ENCODE measurements around the gene MTAP.
"Not testable (repeated sequence)": the region's sequence is repeated elsewhere in the genome, so short reads cannot be mapped to it uniquely, and the experiment has no call there.

MTAP gene

DNA sequence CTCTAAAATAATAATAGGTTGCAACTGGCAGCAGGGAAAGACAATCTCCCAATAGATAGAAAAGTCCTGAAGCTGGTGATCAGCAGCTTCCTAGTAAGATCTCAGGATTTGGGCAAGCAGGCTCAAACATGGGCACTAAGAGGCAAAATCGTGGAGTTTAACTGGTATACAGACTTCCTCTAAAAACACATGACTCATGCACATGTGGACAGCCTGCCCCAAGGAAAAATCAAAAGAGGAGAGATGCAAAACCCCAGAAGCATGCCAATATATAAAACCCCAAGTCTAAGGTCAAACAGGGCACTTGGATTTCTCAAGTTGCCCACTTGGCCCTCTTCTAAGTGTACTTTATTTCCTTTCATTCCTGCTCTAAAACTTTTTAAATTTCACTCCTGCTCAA lies 129.0 kb downstream of the MTAP start:
- no peak for DNase-seq

DNA sequence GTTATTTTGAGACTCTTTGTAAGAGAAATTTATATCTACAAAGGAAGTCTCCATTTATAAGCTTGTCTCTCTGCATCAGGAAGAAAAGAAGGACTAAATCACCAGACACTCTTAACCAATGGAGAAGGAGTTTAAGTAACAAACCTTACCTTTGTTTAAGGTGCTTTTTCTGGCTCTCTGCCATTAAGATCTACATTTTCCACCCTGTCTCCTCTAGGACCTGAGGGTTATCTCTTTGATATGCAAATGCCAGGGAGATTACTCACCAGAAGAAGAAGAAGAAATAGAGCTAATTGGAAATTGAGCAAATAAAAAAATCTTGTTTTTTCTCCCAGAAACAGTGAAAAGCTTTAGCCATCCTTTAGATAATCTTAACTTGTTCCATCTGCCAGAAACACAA lies 130.8 kb downstream of the MTAP start:
- no peak for DNase-seq

- no peak for DNase-seq
Measured at GRCh38 chr9:21933865-21934264, 131.4 kb downstream of the MTAP start.

- no peak for DNase-seq
Measured at GRCh38 chr9:21935631-21936030, 133.2 kb downstream of the MTAP start.

DNA sequence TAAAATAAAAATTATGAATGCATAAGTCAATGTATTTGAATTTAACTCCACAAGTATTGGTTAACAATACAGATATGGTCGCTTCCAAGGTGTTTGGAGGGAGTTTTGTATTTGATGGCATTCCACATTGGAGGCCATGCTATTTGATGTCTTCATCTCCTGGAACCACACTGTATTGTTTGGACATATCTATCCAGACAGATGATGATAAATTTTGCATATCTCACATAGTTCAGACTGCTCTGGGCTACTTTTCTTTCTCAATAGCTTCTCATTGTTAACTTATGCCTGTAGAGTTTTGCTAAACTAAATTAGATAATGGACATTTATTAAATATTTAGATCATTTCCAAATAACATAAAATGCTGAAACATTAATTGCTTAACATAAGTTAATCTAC lies 133.7 kb downstream of the MTAP start:
- no peak for DNase-seq

DNA sequence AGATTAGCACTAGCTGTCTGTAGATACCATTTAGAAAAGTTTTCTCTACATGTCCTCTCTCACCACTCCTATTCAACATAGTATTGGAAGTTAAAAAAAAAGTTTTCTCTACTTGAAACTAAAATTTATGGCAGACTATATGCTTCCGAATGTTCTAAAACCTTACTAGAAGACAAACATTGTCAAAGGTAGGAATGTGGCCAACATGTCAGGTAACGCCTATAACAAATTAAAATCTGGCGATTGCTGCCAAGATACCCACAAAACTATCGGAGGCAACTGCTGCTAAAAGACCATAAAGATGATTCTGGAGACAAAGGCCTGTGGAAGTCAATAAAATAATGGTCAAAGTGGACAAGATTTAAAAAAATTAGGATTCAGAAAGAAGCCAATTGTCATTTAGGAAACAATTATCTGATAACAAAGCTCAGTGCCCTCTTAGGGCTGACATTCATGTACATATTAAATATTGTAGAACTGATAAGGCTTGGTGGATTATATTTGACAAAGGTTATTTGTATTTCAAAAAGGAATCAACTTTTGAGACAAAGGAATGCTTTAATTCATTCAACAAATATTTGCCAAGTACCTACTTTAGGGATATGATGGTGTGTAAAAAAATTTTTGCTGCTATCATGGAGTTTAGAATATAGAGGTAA lies 139.0 kb downstream of the MTAP start:
- DNase-seq, result no peak

DNA sequence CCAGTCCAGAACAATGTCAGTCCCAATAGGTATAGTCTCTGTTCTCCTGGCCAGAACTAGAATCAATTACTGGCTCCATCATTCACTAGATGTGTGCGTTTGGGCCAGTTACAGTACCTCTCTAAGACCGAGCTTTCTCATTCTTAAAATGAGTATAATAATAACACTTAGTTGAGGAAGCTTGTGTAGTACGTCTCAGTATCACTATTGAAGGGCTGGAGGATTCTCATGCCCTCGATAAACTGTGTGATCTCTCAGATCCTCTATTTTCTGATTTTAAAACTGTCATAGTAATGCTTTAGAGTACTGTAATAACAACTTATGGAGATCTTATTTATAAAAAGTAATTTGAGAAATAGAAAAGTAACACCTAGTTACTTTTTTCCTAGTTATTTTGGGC lies 141.0 kb downstream of the MTAP start:
- DNase-seq, result no peak

GRCh38 chr9:21945606-21946005 lies 143.2 kb downstream of the MTAP start:
- DNase-seq, result no peak

- no peak for DNase-seq
Measured at GRCh38 chr9:21958833-21959232, 156.4 kb downstream of the MTAP start.

GRCh38 chr9:21959268-21959667 lies 156.8 kb downstream of the MTAP start:
- not testable (repeated sequence) for DNase-seq

DNA sequence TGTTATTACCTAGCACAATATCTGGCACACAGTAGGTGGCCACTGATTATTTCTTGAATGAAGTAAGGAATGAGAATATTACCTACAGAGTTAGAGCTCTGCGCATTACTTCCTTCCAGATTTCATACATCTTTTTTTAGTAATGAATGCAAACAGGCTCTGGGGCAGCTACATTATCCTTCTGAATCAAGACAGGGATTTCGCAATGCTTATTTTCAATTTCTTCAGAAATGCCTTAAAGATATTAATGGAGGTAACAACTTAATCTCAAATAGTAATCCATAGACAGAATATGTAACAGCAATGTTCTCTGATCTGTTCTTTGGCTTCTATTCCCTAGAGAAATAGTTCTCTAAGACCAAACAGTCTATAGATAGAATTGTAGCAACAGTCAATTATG lies 159.1 kb downstream of the MTAP start:
- no peak for DNase-seq

- DNase-seq, result no peak
Measured at GRCh38 chr9:21964925-21965385, 162.5 kb downstream of the MTAP start.

GRCh38 chr9:21965401-21965951 lies 163.0 kb downstream of the MTAP start:
- no peak for DNase-seq

DNA sequence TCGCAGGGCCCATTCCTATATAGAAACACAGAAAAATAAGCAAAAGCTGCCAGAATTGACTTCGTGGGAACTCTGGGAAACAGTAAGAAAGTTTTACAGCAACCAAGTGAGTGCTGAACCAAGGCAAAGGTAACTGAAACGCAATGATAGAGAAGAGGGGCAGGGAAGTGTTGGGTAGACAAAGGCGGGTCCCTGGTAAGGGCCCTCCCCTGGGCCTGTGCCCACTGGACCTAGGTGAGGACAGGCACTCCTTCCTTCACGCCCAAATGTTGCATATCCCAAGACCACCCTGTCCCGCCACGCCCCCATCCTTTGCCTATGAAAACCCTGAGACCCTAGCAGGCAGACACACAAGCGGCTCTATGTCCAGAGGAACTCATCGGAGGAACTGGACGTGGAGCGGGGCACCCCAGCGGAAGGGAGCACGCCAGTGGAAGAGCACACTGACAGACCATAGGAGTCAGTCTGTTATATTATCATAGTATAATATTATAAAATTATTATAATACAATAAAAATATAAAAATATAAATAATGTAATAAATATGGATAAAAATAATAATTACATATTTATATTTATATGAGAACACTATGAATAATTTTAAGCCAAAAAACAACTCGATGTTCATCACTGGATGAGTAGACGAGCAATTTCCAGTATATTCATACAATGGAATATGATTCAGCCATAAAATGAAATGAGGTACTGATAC lies 163.9 kb downstream of the MTAP start:
- DNase-seq, result no peak

- no peak for DNase-seq
Measured at GRCh38 chr9:21967169-21967568, 164.7 kb downstream of the MTAP start.

GRCh38 chr9:21967702-21968101 lies 165.3 kb downstream of the MTAP start:
- DNase-seq, result no peak

- no peak for DNase-seq
Measured at GRCh38 chr9:21968331-21969010, 166.0 kb downstream of the MTAP start.

DNA sequence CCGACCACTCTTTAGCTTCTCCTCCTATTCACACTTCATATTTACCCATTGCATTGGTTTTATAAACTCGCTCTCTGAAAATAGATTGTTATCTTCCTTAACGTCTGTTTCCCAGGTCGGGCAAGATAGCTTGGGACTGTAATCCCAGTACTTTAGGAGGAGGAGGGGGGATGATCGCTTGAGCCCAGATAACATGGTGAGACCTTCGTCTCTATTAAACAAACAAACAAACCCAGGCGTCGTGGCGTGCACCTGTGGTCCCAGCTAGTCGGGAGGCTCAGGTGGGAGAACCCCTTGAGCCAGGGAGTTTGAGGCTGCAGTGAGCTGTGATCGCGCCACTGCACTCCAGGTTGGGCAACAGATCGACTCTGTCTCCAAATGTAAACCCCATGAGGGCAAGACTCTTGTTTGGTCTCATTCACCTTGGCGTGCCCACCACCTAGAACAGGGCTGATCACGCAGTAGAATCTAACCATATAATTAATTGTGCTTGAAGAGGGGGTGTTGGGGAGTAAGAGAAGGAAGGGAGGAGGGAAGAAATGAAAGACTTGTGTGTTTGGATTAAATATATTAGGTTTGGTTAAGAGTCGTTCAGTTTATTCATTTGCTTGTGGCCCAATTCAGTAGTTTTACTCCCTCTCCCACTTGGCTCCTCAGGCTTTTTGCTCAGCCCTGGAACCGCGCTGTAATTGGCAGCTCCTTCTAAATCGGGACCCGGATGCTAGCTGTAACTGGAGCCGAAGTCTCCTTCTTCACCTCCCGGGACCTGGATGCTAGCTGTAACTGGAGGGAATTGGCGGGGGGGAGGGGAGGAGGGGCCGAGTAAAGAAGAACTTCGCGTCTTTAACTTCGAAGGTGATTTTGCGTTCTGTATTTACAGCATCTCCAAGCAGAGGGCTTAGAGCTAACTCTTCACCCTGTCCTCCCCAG lies 166.8 kb downstream of the MTAP start:
- DNase-seq, result no peak

DNA sequence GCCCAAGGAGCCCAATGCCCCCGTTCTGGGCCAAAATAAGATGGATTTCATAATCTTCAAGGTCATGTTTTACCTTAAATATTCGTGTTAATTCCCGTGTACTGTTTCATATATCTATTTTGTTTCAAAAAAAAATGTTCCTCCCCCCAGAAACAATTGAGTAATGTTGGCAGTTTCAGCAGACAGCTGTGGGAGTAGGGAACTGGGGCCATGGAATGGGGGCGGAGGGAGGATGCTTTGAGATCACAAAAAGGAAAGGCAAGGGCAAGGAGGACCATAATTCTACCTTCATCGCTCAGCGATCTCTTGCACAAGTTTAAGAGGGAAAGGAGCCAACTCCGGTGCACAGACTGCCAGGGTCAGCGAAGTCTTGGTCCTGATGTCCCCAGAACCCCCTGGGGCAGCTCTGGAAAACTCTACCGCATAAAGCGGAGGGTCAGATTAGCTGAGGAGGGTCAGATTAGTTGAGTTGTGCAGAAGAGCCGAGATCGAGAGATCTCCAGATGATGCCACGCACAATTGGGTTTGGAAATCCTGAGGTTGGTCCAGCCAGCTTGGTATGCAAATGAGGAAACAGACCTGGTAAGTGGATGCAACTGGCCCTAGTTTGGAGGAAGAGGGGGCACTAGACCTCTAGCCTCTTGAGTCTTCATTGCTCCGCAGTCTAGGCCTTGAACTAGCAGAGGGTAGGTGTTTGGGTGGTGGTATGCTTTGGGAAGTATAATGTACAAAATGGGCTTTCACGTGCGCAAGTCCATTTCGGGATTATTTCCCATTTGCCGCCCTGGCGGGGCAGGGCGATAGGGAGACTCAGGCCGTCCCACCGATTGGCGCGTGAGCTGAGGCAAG lies 167.7 kb downstream of the MTAP start:
- no peak for DNase-seq

GRCh38 chr9:21970800-21971640 lies 168.6 kb downstream of the MTAP start:
- DNase-seq, result no peak

DNA sequence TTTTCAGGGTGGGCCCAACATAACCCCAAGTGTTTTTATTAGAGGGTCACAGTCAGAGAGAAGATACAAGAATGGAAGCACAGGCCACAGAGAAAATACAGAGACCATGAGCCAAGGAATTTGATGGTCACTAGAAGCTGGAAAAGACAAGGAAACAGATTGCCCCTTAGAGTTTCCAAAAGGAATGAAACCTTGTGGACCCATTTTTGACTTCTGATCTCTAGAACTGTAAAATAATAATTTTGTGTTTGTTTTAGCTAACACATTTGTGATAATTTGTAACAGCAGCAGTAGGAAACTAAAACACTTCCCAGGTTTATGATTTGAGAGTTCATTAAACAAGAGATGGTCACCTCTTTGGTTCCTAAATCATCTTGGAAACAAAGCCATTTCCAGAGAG lies 169.9 kb downstream of the MTAP start:
- no peak for DNase-seq
